ENCODE data around the gene LRP1B. TPM values are rescaled to one million over a fixed set of nuclear protein-coding genes. Genes with fewer than 3 reads are reported as not detected.

The LRP1B gene
- total and polyA plus RNA-seq, 2 donors (not counting 1 experiment from before 2014, with no cell fraction given): not detected

DNA sequence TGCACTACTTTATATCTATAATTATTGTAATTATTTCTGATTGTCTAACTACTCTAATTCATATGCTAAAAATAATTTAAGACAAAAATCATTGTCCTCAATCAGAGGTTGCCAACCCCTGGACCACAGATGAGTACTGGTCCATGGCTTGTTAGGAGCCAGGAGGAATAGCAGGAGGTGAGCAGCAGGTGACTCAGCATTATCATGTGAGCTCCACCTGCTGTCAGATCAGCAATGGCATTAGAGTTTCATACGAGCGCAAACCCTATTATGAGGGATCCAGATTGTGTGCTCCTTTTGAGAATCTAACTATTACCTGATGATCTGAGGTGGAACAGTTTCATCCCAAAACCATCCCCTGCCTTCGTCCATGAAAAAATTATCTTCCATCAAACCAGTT, 1434.4 kb downstream of the LRP1B start:
- Histone ChIP-seq H3K9me3 (ENCODE audit: control extremely low read depth in 1 of 3, control insufficient read depth in 2 of 3, insufficient read depth in 1 of 3, low read length in 2 of 3) (no peaks in the 10 kb centered on the region), H3K79me2 (ENCODE audit: control insufficient read depth, insufficient read depth, low read length) (no peaks in the 10 kb centered on the region), H3K27me3 (replicated peaks in 1 of 4; ENCODE audit: control extremely low read depth in 1 of 4, control insufficient read depth in 3 of 4, insufficient read depth in 4 of 4, low read length in 3 of 4) (no peaks in the 10 kb centered on the region), H3K4me1 (ENCODE audit: control insufficient read depth in 2 of 2, insufficient read depth in 2 of 2, low read length in 2 of 2) (no peaks in the 10 kb centered on the region), H3K36me3 (replicated peaks in 1 of 2; ENCODE audit: control extremely low read depth in 1 of 2, control insufficient read depth in 1 of 2, extremely low read depth in 1 of 2, insufficient read depth in 2 of 2, low read length in 1 of 2) (no peaks in the 10 kb centered on the region), H3K4me2 (replicated peaks; ENCODE audit: low read depth, low read length, poor library complexity, severe bottlenecking) (no peak overlapping the region), H4K20me1 (ENCODE audit: control insufficient read depth, insufficient read depth, low read length, poor library complexity, severe bottlenecking) (no peaks in the 10 kb centered on the region), H3K4me3 (ENCODE audit: control extremely low read depth in 1 of 5, extremely low read depth in 1 of 5, insufficient read depth in 1 of 5, low read depth in 2 of 5, low read length in 4 of 5) (no peak overlapping the region), H3K9ac (ENCODE audit: low read length) (no peak overlapping the region), H3K27ac (ENCODE audit: low read length in 2 of 2) (no peak overlapping the region), H2AFZ (ENCODE audit: insufficient read depth, low read depth, low read length, poor library complexity, severe bottlenecking) (no peak overlapping the region)
- no peak for TF ChIP-seq EZH2 (IDR thresholded peaks at IDR 0.05; ENCODE audit: borderline replicate concordance, insufficient read depth, low read depth, low read length, poor library complexity, severe bottlenecking)
- TF ChIP-seq, protein P1, sequence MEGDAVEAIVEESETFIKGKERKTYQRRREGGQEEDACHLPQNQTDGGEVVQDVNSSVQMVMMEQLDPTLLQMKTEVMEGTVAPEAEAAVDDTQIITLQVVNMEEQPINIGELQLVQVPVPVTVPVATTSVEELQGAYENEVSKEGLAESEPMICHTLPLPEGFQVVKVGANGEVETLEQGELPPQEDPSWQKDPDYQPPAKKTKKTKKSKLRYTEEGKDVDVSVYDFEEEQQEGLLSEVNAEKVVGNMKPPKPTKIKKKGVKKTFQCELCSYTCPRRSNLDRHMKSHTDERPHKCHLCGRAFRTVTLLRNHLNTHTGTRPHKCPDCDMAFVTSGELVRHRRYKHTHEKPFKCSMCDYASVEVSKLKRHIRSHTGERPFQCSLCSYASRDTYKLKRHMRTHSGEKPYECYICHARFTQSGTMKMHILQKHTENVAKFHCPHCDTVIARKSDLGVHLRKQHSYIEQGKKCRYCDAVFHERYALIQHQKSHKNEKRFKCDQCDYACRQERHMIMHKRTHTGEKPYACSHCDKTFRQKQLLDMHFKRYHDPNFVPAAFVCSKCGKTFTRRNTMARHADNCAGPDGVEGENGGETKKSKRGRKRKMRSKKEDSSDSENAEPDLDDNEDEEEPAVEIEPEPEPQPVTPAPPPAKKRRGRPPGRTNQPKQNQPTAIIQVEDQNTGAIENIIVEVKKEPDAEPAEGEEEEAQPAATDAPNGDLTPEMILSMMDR (IDR thresholded peaks at IDR 0.05): no peak
- Mint-ChIP-seq H3K4me1 (no peaks in the 10 kb centered on the region), H3K27me3 (no peaks in the 10 kb centered on the region), H3K4me3 (no peak overlapping the region), H3K9me3 (ENCODE audit: insufficient read depth) (no peaks in the 10 kb centered on the region), H3K27ac (no peak overlapping the region)
- WGBS (ENCODE audit: insufficient coverage): 100% methylated on average over 1 of the region's 3 CpGs
- ChIA-PET CTCF (no interaction called here), POLR2A (no interaction called here)
- ATAC-seq (ENCODE audit: low read depth) (no peak), DNase-seq (no peak)
- intact Hi-C loops (cut with micrococcal nuclease): no loop called here

- Histone ChIP-seq H3K4me3 (ENCODE audit: control extremely low read depth in 1 of 5, extremely low read depth in 1 of 5, insufficient read depth in 1 of 5, low read depth in 2 of 5, low read length in 4 of 5) (no peak overlapping the region), H3K4me1 (ENCODE audit: control insufficient read depth in 2 of 2, insufficient read depth in 2 of 2, low read length in 2 of 2) (no peaks in the 10 kb centered on the region), H3K9ac (ENCODE audit: low read length) (no peak overlapping the region), H3K4me2 (replicated peaks; ENCODE audit: low read depth, low read length, poor library complexity, severe bottlenecking) (no peak overlapping the region), H3K79me2 (ENCODE audit: control insufficient read depth, insufficient read depth, low read length) (no peaks in the 10 kb centered on the region), H2AFZ (ENCODE audit: insufficient read depth, low read depth, low read length, poor library complexity, severe bottlenecking) (no peak overlapping the region), H3K36me3 (replicated peaks in 1 of 2; ENCODE audit: control extremely low read depth in 1 of 2, control insufficient read depth in 1 of 2, extremely low read depth in 1 of 2, insufficient read depth in 2 of 2, low read length in 1 of 2) (no peaks in the 10 kb centered on the region), H3K27ac (ENCODE audit: low read length in 2 of 2) (no peak overlapping the region), H3K27me3 (replicated peaks in 1 of 4; ENCODE audit: control extremely low read depth in 1 of 4, control insufficient read depth in 3 of 4, insufficient read depth in 4 of 4, low read length in 3 of 4) (no peaks in the 10 kb centered on the region), H3K9me3 (ENCODE audit: control extremely low read depth in 1 of 3, control insufficient read depth in 2 of 3, insufficient read depth in 1 of 3, low read length in 2 of 3) (no peaks in the 10 kb centered on the region), H4K20me1 (ENCODE audit: control insufficient read depth, insufficient read depth, low read length, poor library complexity, severe bottlenecking) (no peaks in the 10 kb centered on the region)
- TF ChIP-seq, protein P1 (IDR thresholded peaks at IDR 0.05): no peak
- no peak for TF ChIP-seq EZH2 (IDR thresholded peaks at IDR 0.05; ENCODE audit: borderline replicate concordance, insufficient read depth, low read depth, low read length, poor library complexity, severe bottlenecking)
- ChIA-PET CTCF (no interaction called here), POLR2A (no interaction called here)
- WGBS (ENCODE audit: insufficient coverage): no CpG with 5 or more reads among the region's 1 CpG
- no peaks in the 10 kb centered on the region for H3K4me1 Mint-ChIP-seq
- intact Hi-C loops (cut with micrococcal nuclease): no loop called here
- H3K9me3 Mint-ChIP-seq (ENCODE audit: insufficient read depth): no peaks in the 10 kb centered on the region
- ATAC-seq (ENCODE audit: low read depth): no peak
- no peaks in the 10 kb centered on the region for H3K27me3 Mint-ChIP-seq
- H3K4me3 Mint-ChIP-seq: no peak overlapping the region
- DNase-seq: no peak
- H3K27ac Mint-ChIP-seq: no peak overlapping the region
Measured at GRCh38 chr2:140695155-140695554, 1435.7 kb downstream of the LRP1B start.
